GM23248 (cell line): ENCODE results near the gene PRR15. TPM values are rescaled to one million over a fixed set of nuclear protein-coding genes. Genes with fewer than 3 reads are reported as not detected.

Experiments used
- DNase-seq: peaks from one replicate; pipeline ENCODE4 v3.0.0-alpha.2; 2015
- H2AFZ ChIP-seq: fragments of 200-600 bp; sonication (generic); 2 replicates; pipeline ENCODE4 v1.6.1; 2016; ENCODE audit warnings: antibody characterized with exemption
- H3F3A ChIP-seq: fragments of 200-600 bp; sonication (generic); 2 replicates; pipeline ENCODE4 v1.6.1; 2016; ENCODE audit warnings: mild to moderate bottlenecking, antibody characterized with exemption, mixed run types; ENCODE audit not compliant: insufficient read depth
- H3K27ac ChIP-seq: fragments of 200-600 bp; sonication (generic); 2 replicates; pipeline ENCODE4 v1.5.1; 2016; ENCODE audit warnings: mild to moderate bottlenecking
- H3K27me3 ChIP-seq: fragments of 200-600 bp; sonication (generic); replicated peaks from 2 replicates; pipeline ENCODE4 v1.6.1; 2016; ENCODE audit warnings: mild to moderate bottlenecking; ENCODE audit not compliant: insufficient read depth
- H3K36me3 ChIP-seq: fragments of 200-600 bp; sonication (generic); 2 replicates; pipeline ENCODE4 v1.6.1; 2016; ENCODE audit warnings: low read depth, mild to moderate bottlenecking
- H3K4me1 ChIP-seq: fragments of 200-600 bp; sonication (generic); 2 replicates; pipeline ENCODE4 v1.6.1; 2016; ENCODE audit warnings: mild to moderate bottlenecking; ENCODE audit not compliant: insufficient read depth
- H3K4me2 ChIP-seq: fragments of 200-600 bp; sonication (generic); one replicate; pipeline ENCODE4 v1.6.1; 2016; ENCODE audit warnings: mild to moderate bottlenecking; ENCODE audit not compliant: unreplicated experiment
- H3K4me3 ChIP-seq: fragments of 200-600 bp; sonication (generic); 2 replicates; pipeline ENCODE4 v1.5.1; 2016; ENCODE audit warnings: mild to moderate bottlenecking
- H3K79me2 ChIP-seq: fragments of 200-600 bp; sonication (generic); 2 replicates; pipeline ENCODE4 v1.6.1; 2016; ENCODE audit warnings: mild to moderate bottlenecking; ENCODE audit not compliant: insufficient read depth
- H3K9ac ChIP-seq: fragments of 200-600 bp; sonication (generic); 2 replicates; pipeline ENCODE4 v1.6.1; 2016; ENCODE audit warnings: mild to moderate bottlenecking
- H3K9me2 ChIP-seq: fragments of 200-600 bp; sonication (generic); 2 replicates; pipeline ENCODE4 v1.6.1; 2016; ENCODE audit warnings: mixed run types, mild to moderate bottlenecking, moderate library complexity; ENCODE audit not compliant: insufficient read depth
- H3K9me3 ChIP-seq: fragments of 200-600 bp; sonication (generic); one replicate; pipeline ENCODE4 v1.6.1; 2017; ENCODE audit warnings: low read depth
- H4K20me1 ChIP-seq: fragments of 200-600 bp; sonication (generic); 2 replicates; pipeline ENCODE4 v1.6.0; 2016; ENCODE audit not compliant: insufficient read depth
- EZH2 ChIP-seq: fragments of 200-600 bp; sonication (generic); IDR thresholded peaks from 2 replicates; pipeline ENCODE4 v1.6.1; 2018; ENCODE audit warnings: antibody characterized with exemption, mild to moderate bottlenecking; ENCODE audit not compliant: insufficient read depth, poor library complexity, severe bottlenecking
- EZH2phosphoT487 ChIP-seq: fragments of 200-600 bp; sonication (generic); IDR thresholded peaks from 2 replicates; pipeline ENCODE4 v1.6.1; 2018; ENCODE audit warnings: antibody characterized with exemption, moderate library complexity, mild to moderate bottlenecking, low read depth; ENCODE audit not compliant: insufficient read depth
- WGBS, 2 experiments: methylation state at CpG; one replicate each; pipeline ENCODE4 v1.1.6; 2015 to 2017; ENCODE audit warnings: low lambda C conversion rate in 2 of 2, low coverage in 1 of 2; ENCODE audit errors: missing lambda C conversion rate in 2 of 2; 5-methylcytosine and 5-hydroxymethylcytosine counted together
- in situ Hi-C: fragments of 300-500 bp; cut with MboI; formaldehyde crosslinking; loops from 2 replicates; pipeline ENCODE4 v1.15.0; 2020
- polyA plus RNA-seq: library from polyadenylated mRNA; unstranded; fragments of >200 nt; fragmentation: Nextera tagmentation; extraction: Ambion mirVana; gene quantifications from 2 replicates; pipeline ENCODE4 v1.2.1, GENCODE V29; 2016
- total RNA-seq: library from RNA; depleted of rRNA; stranded (reverse); fragments of >200 nt; shearing (Covaris generic); gene quantifications from 2 replicates; pipeline ENCODE4 v1.2.3, GENCODE V29; 2014

Gene PRR15
- total and polyA plus RNA-seq, 2 experiments from 2014 or later = 9.2 to 11.5 TPM

DNA sequence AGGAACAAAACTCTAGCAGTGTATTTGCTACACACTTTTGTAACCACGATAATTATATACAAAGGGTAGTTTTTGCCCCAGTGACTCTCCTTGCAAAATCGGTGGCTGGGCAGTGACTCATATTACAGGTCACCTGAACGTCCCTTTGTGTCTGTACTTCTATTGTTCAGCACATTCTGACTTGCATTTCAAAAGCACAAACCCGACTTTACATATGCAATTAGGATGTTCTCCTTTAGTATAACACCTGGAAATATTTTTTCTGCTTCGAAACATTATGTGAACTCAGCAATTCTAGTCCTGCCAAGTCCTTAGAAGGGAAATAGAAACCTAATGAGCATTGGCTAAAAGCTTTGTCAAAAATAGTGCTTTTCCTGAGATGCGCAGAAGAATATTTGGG, 6.0 kb downstream of the PRR15 start:
- Histone ChIP-seq H3K4me2 (no peak overlapping the region), H4K20me1 (no peaks in the 10 kb centered on the region), H3F3A (peaks cover 14% of the 10 kb centered on the region; the same call in 1 of the 2 replicates), H2AFZ (no peak overlapping the region), H3K4me3 (no peak overlapping the region), H3K27me3 (no peaks in the 10 kb centered on the region), H3K4me1 (peaks cover 14% of the 10 kb centered on the region), H3K36me3 (no peaks in the 10 kb centered on the region), H3K9me3 (no peaks in the 10 kb centered on the region), H3K27ac (no peak overlapping the region), H3K9me2 (no peaks in the 10 kb centered on the region), H3K79me2 (no peaks in the 10 kb centered on the region), H3K9ac (no peak overlapping the region)
- 41 to 48% methylated on average over 6 of the region's 6 CpGs for WGBS, 2 experiments
- in situ Hi-C loops = no loop called here
- TF ChIP-seq EZH2 (no peak), EZH2phosphoT487 (no peak)
- no peak for DNase-seq

DNA sequence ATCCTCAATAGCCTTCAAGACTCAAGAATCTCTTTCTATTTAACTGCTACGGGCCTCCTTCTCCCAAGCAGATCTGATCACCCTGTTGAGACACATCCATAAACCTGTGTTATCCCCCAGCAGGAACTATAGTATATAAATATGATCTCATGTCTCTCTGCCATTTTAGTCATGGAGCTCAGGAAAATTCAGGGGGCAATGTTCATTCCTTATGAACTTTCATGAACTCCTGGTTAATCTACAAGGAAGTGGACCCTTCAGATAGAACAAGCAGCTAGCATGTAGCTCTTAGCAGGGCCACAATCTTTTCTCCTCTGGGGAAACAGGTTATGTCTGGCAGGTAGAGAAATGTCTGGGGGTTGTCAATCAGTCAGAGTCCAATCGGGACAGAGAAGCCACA, 8.9 kb downstream of the PRR15 start:
- Histone ChIP-seq H4K20me1 (no peaks in the 10 kb centered on the region), H3K79me2 (no peaks in the 10 kb centered on the region), H3K27ac (no peak overlapping the region), H3K4me3 (no peak overlapping the region), H3F3A (peaks cover 4% of the 10 kb centered on the region; the same call in 1 of the 2 replicates), H3K27me3 (no peaks in the 10 kb centered on the region), H3K36me3 (no peaks in the 10 kb centered on the region), H3K4me1 (no peaks in the 10 kb centered on the region), H3K9ac (no peak overlapping the region), H3K9me3 (no peaks in the 10 kb centered on the region), H3K9me2 (no peaks in the 10 kb centered on the region), H2AFZ (no peak overlapping the region), H3K4me2 (no peak overlapping the region)
- WGBS, 2 experiments = 57 to 63% methylated on average over 2 of the region's 2 CpGs
- no peak for DNase-seq
- in situ Hi-C loops = no loop called here
- TF ChIP-seq EZH2phosphoT487 = no peak
- TF ChIP-seq EZH2 = no peak

DNA sequence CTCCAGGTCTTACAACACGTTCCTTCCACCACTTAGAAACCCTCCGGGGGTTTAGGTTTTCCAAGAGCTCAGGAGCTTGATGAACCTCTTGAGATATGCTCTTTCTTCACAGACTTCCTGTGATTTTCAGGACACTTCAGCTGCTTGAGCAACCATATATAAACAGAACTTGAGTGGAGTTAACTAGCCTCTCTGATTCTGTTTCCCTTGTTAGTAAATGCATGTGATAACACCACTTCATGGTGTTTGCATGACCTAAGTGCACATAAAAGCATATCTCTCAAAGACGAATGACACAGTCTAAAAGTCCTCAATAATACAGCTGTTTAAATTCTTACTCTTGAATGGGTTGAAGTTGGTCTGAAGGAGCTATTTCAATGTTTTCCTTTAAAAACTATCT, 9.9 kb downstream of the PRR15 start:
- Histone ChIP-seq H3K4me1 (no peaks in the 10 kb centered on the region), H3K27me3 (no peaks in the 10 kb centered on the region), H3K79me2 (no peaks in the 10 kb centered on the region), H3K9me2 (no peaks in the 10 kb centered on the region), H3K9me3 (no peaks in the 10 kb centered on the region), H3K4me2 (no peak overlapping the region), H3K9ac (no peak overlapping the region), H3K36me3 (no peaks in the 10 kb centered on the region), H3F3A (peaks cover 4% of the 10 kb centered on the region; the same call in 1 of the 2 replicates), H3K27ac (no peak overlapping the region), H4K20me1 (no peaks in the 10 kb centered on the region), H2AFZ (no peak overlapping the region), H3K4me3 (no peak overlapping the region)
- WGBS, 2 experiments = 45 to 55% methylated on average over 3 of the region's 3 CpGs
- DNase-seq = no peak
- TF ChIP-seq EZH2phosphoT487 = no peak
- TF ChIP-seq EZH2 = no peak
- in situ Hi-C loops = no loop called here

DNA sequence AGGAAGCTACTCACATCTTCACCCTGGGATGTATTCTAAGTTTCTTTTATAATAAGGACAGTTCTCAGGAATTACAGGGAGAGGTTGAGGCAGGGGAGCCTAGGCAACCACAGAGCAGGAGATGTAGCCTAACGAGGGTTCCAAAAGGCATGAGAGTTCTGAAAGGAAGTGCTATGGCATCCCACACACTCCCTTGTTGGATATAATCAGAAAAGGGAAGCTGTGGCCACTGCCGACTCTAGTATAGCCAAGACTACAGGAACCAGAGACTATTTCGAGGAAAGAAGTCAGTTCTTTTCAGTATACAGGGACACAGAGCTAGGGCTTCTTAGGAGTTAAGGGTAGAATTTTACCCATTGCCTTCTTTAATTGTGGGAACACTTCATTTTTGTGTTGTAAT, 11.0 kb downstream of the PRR15 start:
- DNase-seq = no peak
- H3K79me2 ChIP-seq = no peaks in the 10 kb centered on the region
- H3K27ac ChIP-seq = no peak overlapping the region
- in situ Hi-C loops = no loop called here
- H4K20me1 ChIP-seq = no peaks in the 10 kb centered on the region
- WGBS, 2 experiments = 50 to 62% methylated on average over 3 of the region's 3 CpGs
- no peaks in the 10 kb centered on the region for H3K36me3 ChIP-seq
- H3K27me3 ChIP-seq = no peaks in the 10 kb centered on the region
- H3F3A ChIP-seq = peaks cover 3% of the 10 kb centered on the region; the same call in 1 of the 2 replicates
- no peak overlapping the region for H3K4me3 ChIP-seq
- no peak overlapping the region for H2AFZ ChIP-seq
- no peaks in the 10 kb centered on the region for H3K9me3 ChIP-seq
- no peaks in the 10 kb centered on the region for H3K9me2 ChIP-seq
- H3K4me2 ChIP-seq = no peak overlapping the region
- no peak for TF ChIP-seq EZH2phosphoT487
- TF ChIP-seq EZH2 = no peak
- no peak overlapping the region for H3K9ac ChIP-seq
- no peaks in the 10 kb centered on the region for H3K4me1 ChIP-seq

DNA sequence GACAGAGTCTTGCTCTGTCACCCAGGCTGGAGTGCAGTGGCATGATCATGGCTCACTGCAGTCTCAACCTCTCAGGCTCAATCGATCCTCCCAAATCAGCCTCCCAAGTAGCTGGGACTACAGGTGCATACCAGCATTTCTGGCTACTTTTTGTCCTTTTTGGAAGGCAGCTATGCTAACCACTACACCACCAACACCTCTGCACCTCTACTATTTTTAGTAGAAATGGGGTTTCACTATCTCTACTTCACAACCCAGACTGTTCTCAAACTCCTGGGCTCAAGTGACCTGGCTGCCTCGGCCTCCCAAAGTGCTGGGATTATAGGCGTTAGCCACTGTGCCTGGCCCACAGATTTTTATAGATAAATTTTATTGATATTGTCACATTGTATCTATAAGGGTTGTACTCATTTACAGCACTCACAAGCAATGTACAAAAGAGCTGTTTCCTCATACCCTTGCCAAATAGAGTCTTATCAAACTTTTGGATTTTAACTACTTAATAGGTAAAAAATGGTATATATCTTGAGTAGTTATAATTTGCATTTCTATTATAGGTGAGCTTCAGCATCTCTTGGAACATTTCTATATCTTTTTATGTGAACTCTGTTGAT, 23.7 kb downstream of the PRR15 start:
- no peaks in the 10 kb centered on the region for H3F3A ChIP-seq
- no peaks in the 10 kb centered on the region for H3K9me3 ChIP-seq
- no peaks in the 10 kb centered on the region for H3K36me3 ChIP-seq
- 60 to 67% methylated on average over 3 of the region's 3 CpGs for WGBS, 2 experiments
- no peak overlapping the region for H3K4me3 ChIP-seq
- H3K27me3 ChIP-seq = no peaks in the 10 kb centered on the region
- TF ChIP-seq EZH2phosphoT487 (no peak), EZH2 (no peak)
- no peak overlapping the region for H3K4me2 ChIP-seq
- no peak for DNase-seq
- no peak overlapping the region for H3K9ac ChIP-seq
- H4K20me1 ChIP-seq = no peaks in the 10 kb centered on the region
- H3K9me2 ChIP-seq = no peaks in the 10 kb centered on the region
- in situ Hi-C loops = no loop called here
- H3K27ac ChIP-seq = no peak overlapping the region
- H3K79me2 ChIP-seq = no peaks in the 10 kb centered on the region
- no peaks in the 10 kb centered on the region for H3K4me1 ChIP-seq
- H2AFZ ChIP-seq = no peak overlapping the region
